Measurements from ENCODE around the gene CAB39L.

GRCh38 chr13:49439609-49440008 is 4.3 kb downstream of the CAB39L start:
- TF ChIP-seq CTCF (IDR thresholded peaks at IDR 0.05; ENCODE audit: insufficient read depth, low read length, poor library complexity, severe bottlenecking): no peak
- TF ChIP-seq EZH2phosphoT487 (conservative IDR thresholded peaks at IDR 0.05; ENCODE audit: low read length): no peak
